Ovary (tissue), 3 donors: ENCODE measurements around the gene MTFR1L.

ENCODE experiments used
- EP300 ChIP-seq: sonication (generic); formaldehyde crosslinking; IDR thresholded peaks from one replicate; pipeline ENCODE4 v1.6.1; 2017; ENCODE audit warnings: antibody characterized with exemption
- POLR2A ChIP-seq: fragments of 450-650 bp; IDR thresholded peaks from one replicate; pipeline ENCODE4 v1.6.1; 2017; ENCODE audit warnings: antibody characterized with exemption, mild to moderate bottlenecking, moderate library complexity
- TF ChIP-seq, protein P1 (sequence below), 3 donors: fragments of 450-650 bp in 2 of 3; fragments of 200-600 bp in 1 of 3; IDR thresholded peaks; one replicate each; pipeline versions ENCODE4 v1.5.1 to v1.8.0; 2016 to 2022; ENCODE audit warnings: antibody characterized with exemption in 3 of 3, mild to moderate bottlenecking in 1 of 3
- donor health status: DM: no; HTN: no; CAD: no.

DNA sequence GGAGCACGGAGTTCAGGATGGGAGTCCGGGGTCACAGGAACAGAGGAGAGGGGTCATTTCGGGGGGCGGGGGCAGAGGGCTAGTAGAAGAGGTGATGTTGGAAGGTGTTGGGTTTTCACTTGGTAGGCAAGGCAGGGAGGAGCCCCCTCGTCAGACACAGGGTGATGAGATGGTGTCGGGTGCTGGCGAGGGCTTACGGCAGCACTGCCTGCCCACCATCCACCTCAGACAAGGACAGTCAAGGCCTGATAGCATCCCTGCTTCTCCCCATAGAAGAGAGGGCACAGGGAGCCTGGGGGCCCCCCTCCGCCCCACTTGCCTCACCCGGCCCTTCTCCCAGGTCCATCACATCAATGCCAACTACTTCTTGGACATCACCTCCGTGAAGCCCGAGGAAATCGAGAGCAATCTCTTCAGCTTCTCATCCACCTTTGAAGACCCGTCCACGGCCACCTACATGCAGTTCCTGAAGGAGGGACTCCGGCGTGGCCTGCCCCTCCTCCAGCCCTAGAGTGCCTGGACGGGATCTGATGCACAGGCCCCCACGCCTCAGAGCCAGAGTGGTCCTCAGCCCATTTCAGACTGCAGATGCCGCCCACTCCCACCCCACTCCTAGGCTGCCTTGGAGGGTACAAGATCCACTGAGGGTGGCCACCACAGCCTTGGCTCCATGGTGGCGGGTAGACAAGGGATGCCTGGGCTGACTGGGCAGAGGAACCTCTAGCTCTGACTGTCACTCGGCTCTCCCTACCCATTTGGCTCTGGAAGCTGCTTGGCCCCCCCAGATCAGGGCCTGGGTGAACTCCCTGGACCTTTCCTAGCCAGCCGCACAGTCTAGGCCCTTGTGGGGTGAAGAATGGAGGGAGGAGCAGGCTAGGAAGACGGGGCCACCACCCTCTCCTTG lies 4.3 kb upstream of the MTFR1L start:
- TF ChIP-seq, protein P1, sequence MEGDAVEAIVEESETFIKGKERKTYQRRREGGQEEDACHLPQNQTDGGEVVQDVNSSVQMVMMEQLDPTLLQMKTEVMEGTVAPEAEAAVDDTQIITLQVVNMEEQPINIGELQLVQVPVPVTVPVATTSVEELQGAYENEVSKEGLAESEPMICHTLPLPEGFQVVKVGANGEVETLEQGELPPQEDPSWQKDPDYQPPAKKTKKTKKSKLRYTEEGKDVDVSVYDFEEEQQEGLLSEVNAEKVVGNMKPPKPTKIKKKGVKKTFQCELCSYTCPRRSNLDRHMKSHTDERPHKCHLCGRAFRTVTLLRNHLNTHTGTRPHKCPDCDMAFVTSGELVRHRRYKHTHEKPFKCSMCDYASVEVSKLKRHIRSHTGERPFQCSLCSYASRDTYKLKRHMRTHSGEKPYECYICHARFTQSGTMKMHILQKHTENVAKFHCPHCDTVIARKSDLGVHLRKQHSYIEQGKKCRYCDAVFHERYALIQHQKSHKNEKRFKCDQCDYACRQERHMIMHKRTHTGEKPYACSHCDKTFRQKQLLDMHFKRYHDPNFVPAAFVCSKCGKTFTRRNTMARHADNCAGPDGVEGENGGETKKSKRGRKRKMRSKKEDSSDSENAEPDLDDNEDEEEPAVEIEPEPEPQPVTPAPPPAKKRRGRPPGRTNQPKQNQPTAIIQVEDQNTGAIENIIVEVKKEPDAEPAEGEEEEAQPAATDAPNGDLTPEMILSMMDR (IDR thresholded peaks at IDR 0.05): no peak
- TF ChIP-seq EP300 (no peak), POLR2A (no peak)
